ENCODE results near the gene SPPL3.

SPPL3 gene

GRCh38 chr12:120903412-120904196, 554 bp downstream of the SPPL3 start (continued):
- TF ChIP-seq OSR2 (tag by site-specific recombination; IDR thresholded peaks at IDR 0.05) (no peak), KLF17 (tag by site-specific recombination; IDR thresholded peaks at IDR 0.05) (no peak), ZNF155 (tag by site-specific recombination; IDR thresholded peaks at IDR 0.05) (no peak), ZBTB1 (tag by site-specific recombination; IDR thresholded peaks at IDR 0.05) (no peak), ZNF521 (tag by site-specific recombination; IDR thresholded peaks at IDR 0.05) (no peak), ZNF24 (tag by site-specific recombination; IDR thresholded peaks at IDR 0.05) (no peak), ZNF776 (tag by site-specific recombination; IDR thresholded peaks at IDR 0.05; ENCODE audit: borderline replicate concordance) (no peak), ZBTB8A (tag by site-specific recombination; IDR thresholded peaks at IDR 0.05) (no peak), ZNF426 (tag by site-specific recombination; IDR thresholded peaks at IDR 0.05) (no peak), ZNF280D (tag by site-specific recombination; IDR thresholded peaks at IDR 0.05) (no peak), GLI4 (tag by site-specific recombination; IDR thresholded peaks at IDR 0.05) (no peak), ZNF175 (tag by site-specific recombination; IDR thresholded peaks at IDR 0.05) (no peak), ZNF561 (tag by site-specific recombination; IDR thresholded peaks at IDR 0.05; ENCODE audit: borderline replicate concordance) (no peak), ZNF391 (tag by site-specific recombination; IDR thresholded peaks at IDR 0.05; ENCODE audit: borderline replicate concordance, low read depth) (peak; percentile 44; the same call in 1 of the 2 replicates), ZNF600 (tag by site-specific recombination; IDR thresholded peaks at IDR 0.05) (peak; percentile 46), ZNF610 (tag by site-specific recombination; IDR thresholded peaks at IDR 0.05; ENCODE audit: borderline replicate concordance) (no peak), ZNF202 (tag by site-specific recombination; IDR thresholded peaks at IDR 0.05; ENCODE audit: borderline replicate concordance) (no peak), TRIM28 (IDR thresholded peaks at IDR 0.05; ENCODE audit: borderline replicate concordance, low read length) (no peak), ZNF704 (tag by site-specific recombination; IDR thresholded peaks at IDR 0.05) (no peak), SP3 (tag by site-specific recombination; IDR thresholded peaks at IDR 0.05) (peak; percentile 88), ZSCAN16 (tag by site-specific recombination; IDR thresholded peaks at IDR 0.05) (no peak), ZNF184 (tag by site-specific recombination; IDR thresholded peaks at IDR 0.05) (no peak), ZNF274 (IDR thresholded peaks at IDR 0.05; ENCODE audit: low read length) (no peak), ZNF274 (tag by site-specific recombination; IDR thresholded peaks at IDR 0.05; ENCODE audit: borderline replicate concordance) (no peak), BCL6B (tag by site-specific recombination; IDR thresholded peaks at IDR 0.05) (no peak), KLF7 (tag by site-specific recombination; IDR thresholded peaks at IDR 0.05; ENCODE audit: borderline replicate concordance) (peak; percentile 57)
- TF ChIP-seq, protein P1, sequence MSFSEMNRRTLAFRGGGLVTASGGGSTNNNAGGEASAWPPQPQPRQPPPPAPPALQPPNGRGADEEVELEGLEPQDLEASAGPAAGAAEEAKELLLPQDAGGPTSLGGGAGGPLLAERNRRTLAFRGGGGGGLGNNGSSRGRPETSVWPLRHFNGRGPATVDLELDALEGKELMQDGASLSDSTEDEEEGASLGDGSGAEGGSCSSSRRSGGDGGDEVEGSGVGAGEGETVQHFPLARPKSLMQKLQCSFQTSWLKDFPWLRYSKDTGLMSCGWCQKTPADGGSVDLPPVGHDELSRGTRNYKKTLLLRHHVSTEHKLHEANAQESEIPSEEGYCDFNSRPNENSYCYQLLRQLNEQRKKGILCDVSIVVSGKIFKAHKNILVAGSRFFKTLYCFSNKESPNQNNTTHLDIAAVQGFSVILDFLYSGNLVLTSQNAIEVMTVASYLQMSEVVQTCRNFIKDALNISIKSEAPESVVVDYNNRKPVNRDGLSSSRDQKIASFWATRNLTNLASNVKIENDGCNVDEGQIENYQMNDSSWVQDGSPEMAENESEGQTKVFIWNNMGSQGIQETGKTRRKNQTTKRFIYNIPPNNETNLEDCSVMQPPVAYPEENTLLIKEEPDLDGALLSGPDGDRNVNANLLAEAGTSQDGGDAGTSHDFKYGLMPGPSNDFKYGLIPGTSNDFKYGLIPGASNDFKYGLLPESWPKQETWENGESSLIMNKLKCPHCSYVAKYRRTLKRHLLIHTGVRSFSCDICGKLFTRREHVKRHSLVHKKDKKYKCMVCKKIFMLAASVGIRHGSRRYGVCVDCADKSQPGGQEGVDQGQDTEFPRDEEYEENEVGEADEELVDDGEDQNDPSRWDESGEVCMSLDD (tag by site-specific recombination; IDR thresholded peaks at IDR 0.05), result peak; percentile 93
- TF ChIP-seq, protein P2, sequence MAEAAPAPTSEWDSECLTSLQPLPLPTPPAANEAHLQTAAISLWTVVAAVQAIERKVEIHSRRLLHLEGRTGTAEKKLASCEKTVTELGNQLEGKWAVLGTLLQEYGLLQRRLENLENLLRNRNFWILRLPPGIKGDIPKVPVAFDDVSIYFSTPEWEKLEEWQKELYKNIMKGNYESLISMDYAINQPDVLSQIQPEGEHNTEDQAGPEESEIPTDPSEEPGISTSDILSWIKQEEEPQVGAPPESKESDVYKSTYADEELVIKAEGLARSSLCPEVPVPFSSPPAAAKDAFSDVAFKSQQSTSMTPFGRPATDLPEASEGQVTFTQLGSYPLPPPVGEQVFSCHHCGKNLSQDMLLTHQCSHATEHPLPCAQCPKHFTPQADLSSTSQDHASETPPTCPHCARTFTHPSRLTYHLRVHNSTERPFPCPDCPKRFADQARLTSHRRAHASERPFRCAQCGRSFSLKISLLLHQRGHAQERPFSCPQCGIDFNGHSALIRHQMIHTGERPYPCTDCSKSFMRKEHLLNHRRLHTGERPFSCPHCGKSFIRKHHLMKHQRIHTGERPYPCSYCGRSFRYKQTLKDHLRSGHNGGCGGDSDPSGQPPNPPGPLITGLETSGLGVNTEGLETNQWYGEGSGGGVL (tag by site-specific recombination; IDR thresholded peaks at IDR 0.05), result peak; percentile 93

All from HEK293 (cell line).